Measurements from ENCODE around the gene RAPGEF4.
"Not testable (repeated sequence)": the region's sequence is repeated elsewhere in the genome, so short reads cannot be mapped to it uniquely, and the experiment has no call there.

RAPGEF4 gene

GRCh38 chr2:173033084-173033483 is 297.4 kb downstream of the RAPGEF4 start:
- POLR2A ChIA-PET = no interaction called here
- CTCF ChIA-PET = interaction anchor here (1.6 to 18.6 kb wide), 2 partner anchors 12 to 176 kb away, joined by 3 to 323 read pairs; no protein-coding TSS in a partner anchor
- TF ChIP-seq CTCF (IDR thresholded peaks at IDR 0.05; ENCODE audit: control extremely low read depth, extremely low read depth, low read depth, missing control alignments) = no peak
- no peak for DNase-seq (ENCODE audit: extremely low spot score)

- ChIA-PET POLR2A (no interaction called here), CTCF (interaction anchor here (18.6 kb wide), 1 partner anchor 175 kb away, joined by 323 read pairs; no protein-coding TSS in a partner anchor)
- DNase-seq (ENCODE audit: extremely low spot score) = no peak
- no peak for TF ChIP-seq CTCF (IDR thresholded peaks at IDR 0.05; ENCODE audit: control extremely low read depth, extremely low read depth, low read depth, missing control alignments)
Observed at GRCh38 chr2:173034143-173034542, 298.5 kb downstream of the RAPGEF4 start.

GRCh38 chr2:173037245-173038120 is 301.8 kb downstream of the RAPGEF4 start:
- DNase-seq (ENCODE audit: extremely low spot score) = no peak
- ChIA-PET POLR2A (no interaction called here), CTCF (interaction anchor here (1.7 to 6.4 kb wide), 2 partner anchors 11 to 173 kb away, joined by 7 to 31 read pairs; no protein-coding TSS in a partner anchor)
- no peak for TF ChIP-seq CTCF (IDR thresholded peaks at IDR 0.05; ENCODE audit: control extremely low read depth, extremely low read depth, low read depth, missing control alignments)

GRCh38 chr2:173038257-173038656 is 302.6 kb downstream of the RAPGEF4 start:
- CTCF ChIA-PET = interaction anchor here (1.7 to 6.4 kb wide), 2 partner anchors 11 to 172 kb away, joined by 7 to 31 read pairs; no protein-coding TSS in a partner anchor
- DNase-seq (ENCODE audit: extremely low spot score); POLR2A ChIA-PET: not testable (repeated sequence)

- POLR2A ChIA-PET = no interaction called here
- no peak for DNase-seq (ENCODE audit: extremely low spot score)
- CTCF ChIA-PET = interaction anchor here (6.4 kb wide), 1 partner anchor 14 kb away, joined by 31 read pairs; no protein-coding TSS in a partner anchor
- TF ChIP-seq CTCF (IDR thresholded peaks at IDR 0.05; ENCODE audit: control extremely low read depth, extremely low read depth, low read depth, missing control alignments) = no peak
Observed at GRCh38 chr2:173040729-173041128, 305.1 kb downstream of the RAPGEF4 start.

- ChIA-PET CTCF (interaction anchor here (3.1 to 5.4 kb wide), 2 partner anchors 15 to 167 kb away, joined by 17 to 42 read pairs; no protein-coding TSS in a partner anchor), POLR2A (no interaction called here)
- DNase-seq (ENCODE audit: extremely low spot score) = no peak
- no peak for TF ChIP-seq CTCF (IDR thresholded peaks at IDR 0.05; ENCODE audit: control extremely low read depth, extremely low read depth, low read depth, missing control alignments)
Observed at GRCh38 chr2:173043476-173043875, 307.8 kb downstream of the RAPGEF4 start.

Measured in GM10248 (cell line).